HepG2 (cell line): ENCODE data around the gene INTS3.

ENCODE experiments used
- ASH2L ChIP-seq: fragments of 300-600, 200-600 bp; sonication (generic); IDR thresholded peaks from 2 replicates; pipeline ENCODE4 v1.7.0; 2017; ENCODE audit warnings: low read depth, mild to moderate bottlenecking, moderate library complexity, mixed read lengths, low read length; ENCODE audit not compliant: insufficient read length
- CCDC6 ChIP-seq: sonication (generic); formaldehyde crosslinking; IDR thresholded peaks from 2 replicates; pipeline ENCODE4 v1.8.1; 2022; ENCODE audit warnings: mild to moderate bottlenecking, missing genetic modification reagents, moderate library complexity
- CHD4 ChIP-seq: fragments of 200-600 bp; sonication (generic); IDR thresholded peaks from 2 replicates; pipeline ENCODE4 v1.7.0; 2017; ENCODE audit warnings: mild to moderate bottlenecking, low read length, borderline replicate concordance
- EZH2 ChIP-seq: conservative IDR thresholded peaks from 2 replicates; pipeline ENCODE4 v1.6.1; 2012; ENCODE audit warnings: mild to moderate bottlenecking, low read depth, low read length, moderate library complexity
- GLI4 ChIP-seq: sonication (generic); formaldehyde crosslinking; IDR thresholded peaks from 2 replicates; pipeline ENCODE4 v1.5.1; 2020; ENCODE audit warnings: missing genetic modification reagents, mild to moderate bottlenecking, moderate library complexity, borderline replicate concordance
- KDM1A ChIP-seq: IDR thresholded peaks from 2 replicates; pipeline ENCODE4 v1.6.1; 2016; ENCODE audit warnings: missing compliant biosample characterization
- KDM4B ChIP-seq: sonication (generic); formaldehyde crosslinking; IDR thresholded peaks from 2 replicates; pipeline ENCODE4 v1.4.0; 2020; ENCODE audit warnings: missing genetic modification reagents
- MAZ ChIP-seq, 2 experiments: sonication (generic) in 1 of 2; formaldehyde crosslinking in 1 of 2; IDR thresholded peaks; 2 replicates each; pipeline versions ENCODE4 v1.5.0 to v1.6.1; 2012 to 2020; ENCODE audit warnings: low read depth in 2 of 2, mild to moderate bottlenecking in 2 of 2, borderline replicate concordance in 1 of 2, improper control_type of control experiment in 1 of 2, low read length in 1 of 2, missing genetic modification reagents in 1 of 2, moderate library complexity in 1 of 2
- MYNN ChIP-seq: sonication (generic); formaldehyde crosslinking; IDR thresholded peaks from 2 replicates; pipeline ENCODE4 v1.4.0; 2020; ENCODE audit warnings: mild to moderate bottlenecking, low read depth, missing genetic modification reagents
- NR2F1 ChIP-seq, 2 experiments: fragments of 450-650 bp in 1 of 2; formaldehyde crosslinking in 1 of 2; IDR thresholded peaks; 2 replicates each; pipeline versions ENCODE4 v1.5.0 to v1.6.1; 2016 to 2020; ENCODE audit warnings: mild to moderate bottlenecking in 1 of 2, missing compliant biosample characterization in 1 of 2, missing genetic modification reagents in 1 of 2, moderate library complexity in 1 of 2
- POLR2AphosphoS5 ChIP-seq: IDR thresholded peaks from 2 replicates; pipeline ENCODE4 v1.6.1; 2012; ENCODE audit warnings: low read depth, low read length
- ZSCAN29 ChIP-seq: sonication (generic); formaldehyde crosslinking; conservative IDR thresholded peaks from 2 replicates; pipeline ENCODE4 v1.4.0; 2020; ENCODE audit warnings: mild to moderate bottlenecking, missing genetic modification reagents
- TF ChIP-seq, protein P1 (sequence below): sonication (generic); formaldehyde crosslinking; IDR thresholded peaks from 2 replicates; pipeline ENCODE4 v1.5.0; 2020; ENCODE audit warnings: mild to moderate bottlenecking, missing genetic modification reagents, moderate library complexity
- TF ChIP-seq, protein P2 (sequence below), 2 experiments: IDR thresholded peaks; 2 replicates each; pipeline ENCODE4 v1.6.1; 2011 to 2012; ENCODE audit warnings: low read length in 2 of 2, borderline replicate concordance in 1 of 2, low read depth in 1 of 2, mild to moderate bottlenecking in 1 of 2, moderate library complexity in 1 of 2

- no peak for TF ChIP-seq ZSCAN29 (CRISPR knock-in tag)
- TF ChIP-seq NR2F1 (CRISPR knock-in tag; IDR thresholded peaks at IDR 0.05), result no peak
- no peak for TF ChIP-seq CCDC6 (CRISPR knock-in tag)
- TF ChIP-seq KDM4B (CRISPR knock-in tag), result no peak
- no peak for TF ChIP-seq EZH2
- TF ChIP-seq, protein P1, sequence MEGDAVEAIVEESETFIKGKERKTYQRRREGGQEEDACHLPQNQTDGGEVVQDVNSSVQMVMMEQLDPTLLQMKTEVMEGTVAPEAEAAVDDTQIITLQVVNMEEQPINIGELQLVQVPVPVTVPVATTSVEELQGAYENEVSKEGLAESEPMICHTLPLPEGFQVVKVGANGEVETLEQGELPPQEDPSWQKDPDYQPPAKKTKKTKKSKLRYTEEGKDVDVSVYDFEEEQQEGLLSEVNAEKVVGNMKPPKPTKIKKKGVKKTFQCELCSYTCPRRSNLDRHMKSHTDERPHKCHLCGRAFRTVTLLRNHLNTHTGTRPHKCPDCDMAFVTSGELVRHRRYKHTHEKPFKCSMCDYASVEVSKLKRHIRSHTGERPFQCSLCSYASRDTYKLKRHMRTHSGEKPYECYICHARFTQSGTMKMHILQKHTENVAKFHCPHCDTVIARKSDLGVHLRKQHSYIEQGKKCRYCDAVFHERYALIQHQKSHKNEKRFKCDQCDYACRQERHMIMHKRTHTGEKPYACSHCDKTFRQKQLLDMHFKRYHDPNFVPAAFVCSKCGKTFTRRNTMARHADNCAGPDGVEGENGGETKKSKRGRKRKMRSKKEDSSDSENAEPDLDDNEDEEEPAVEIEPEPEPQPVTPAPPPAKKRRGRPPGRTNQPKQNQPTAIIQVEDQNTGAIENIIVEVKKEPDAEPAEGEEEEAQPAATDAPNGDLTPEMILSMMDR (CRISPR knock-in tag), result no peak
- TF ChIP-seq KDM1A (CRISPR knock-in tag), result no peak
- no peak for TF ChIP-seq MAZ (IDR thresholded peaks at IDR 0.05; ENCODE audit: borderline replicate concordance, low read depth, low read length)
- no peak for TF ChIP-seq MAZ (CRISPR knock-in tag; IDR thresholded peaks at IDR 0.05; ENCODE audit: low read depth)
- no peak for TF ChIP-seq ASH2L
- no peak for TF ChIP-seq MYNN (CRISPR knock-in tag)
- TF ChIP-seq CHD4, result no peak
- TF ChIP-seq POLR2AphosphoS5, result no peak
- TF ChIP-seq, protein P2, sequence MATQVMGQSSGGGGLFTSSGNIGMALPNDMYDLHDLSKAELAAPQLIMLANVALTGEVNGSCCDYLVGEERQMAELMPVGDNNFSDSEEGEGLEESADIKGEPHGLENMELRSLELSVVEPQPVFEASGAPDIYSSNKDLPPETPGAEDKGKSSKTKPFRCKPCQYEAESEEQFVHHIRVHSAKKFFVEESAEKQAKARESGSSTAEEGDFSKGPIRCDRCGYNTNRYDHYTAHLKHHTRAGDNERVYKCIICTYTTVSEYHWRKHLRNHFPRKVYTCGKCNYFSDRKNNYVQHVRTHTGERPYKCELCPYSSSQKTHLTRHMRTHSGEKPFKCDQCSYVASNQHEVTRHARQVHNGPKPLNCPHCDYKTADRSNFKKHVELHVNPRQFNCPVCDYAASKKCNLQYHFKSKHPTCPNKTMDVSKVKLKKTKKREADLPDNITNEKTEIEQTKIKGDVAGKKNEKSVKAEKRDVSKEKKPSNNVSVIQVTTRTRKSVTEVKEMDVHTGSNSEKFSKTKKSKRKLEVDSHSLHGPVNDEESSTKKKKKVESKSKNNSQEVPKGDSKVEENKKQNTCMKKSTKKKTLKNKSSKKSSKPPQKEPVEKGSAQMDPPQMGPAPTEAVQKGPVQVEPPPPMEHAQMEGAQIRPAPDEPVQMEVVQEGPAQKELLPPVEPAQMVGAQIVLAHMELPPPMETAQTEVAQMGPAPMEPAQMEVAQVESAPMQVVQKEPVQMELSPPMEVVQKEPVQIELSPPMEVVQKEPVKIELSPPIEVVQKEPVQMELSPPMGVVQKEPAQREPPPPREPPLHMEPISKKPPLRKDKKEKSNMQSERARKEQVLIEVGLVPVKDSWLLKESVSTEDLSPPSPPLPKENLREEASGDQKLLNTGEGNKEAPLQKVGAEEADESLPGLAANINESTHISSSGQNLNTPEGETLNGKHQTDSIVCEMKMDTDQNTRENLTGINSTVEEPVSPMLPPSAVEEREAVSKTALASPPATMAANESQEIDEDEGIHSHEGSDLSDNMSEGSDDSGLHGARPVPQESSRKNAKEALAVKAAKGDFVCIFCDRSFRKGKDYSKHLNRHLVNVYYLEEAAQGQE (IDR thresholded peaks at IDR 0.05; ENCODE audit: borderline replicate concordance in 1 of 2, low read depth in 1 of 2, low read length in 2 of 2), result no peak
- TF ChIP-seq GLI4 (CRISPR knock-in tag), result no peak
Observed at GRCh38 chr1:153734396-153735089, 6.7 kb downstream of the INTS3 start.
